Measurements from ENCODE around the gene KCTD2.
"Not testable (repeated sequence)": the region's sequence is repeated elsewhere in the genome, so short reads cannot be mapped to it uniquely, and the experiment has no call there.

Gene KCTD2

DNA sequence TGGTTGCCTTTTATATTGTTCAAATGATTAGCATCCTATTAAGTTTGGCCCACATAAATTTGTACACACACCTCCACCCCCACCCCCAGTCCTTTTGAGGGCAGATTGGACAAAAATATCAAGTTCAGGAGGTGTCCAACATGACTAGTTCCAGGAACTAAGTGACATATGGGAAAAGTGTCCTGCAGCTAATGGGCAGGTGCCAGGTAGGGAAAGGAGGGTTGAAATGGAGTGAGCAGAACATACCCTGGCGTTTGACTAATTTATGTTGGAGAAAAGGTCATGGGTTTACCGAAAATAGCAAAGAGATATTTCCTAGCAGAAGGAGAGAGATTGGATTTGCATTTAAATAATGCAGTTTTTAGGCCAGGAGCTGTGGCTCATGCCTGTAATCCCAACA, 4.9 kb downstream of the KCTD2 start:
- DNase-seq (ENCODE audit: low read depth) = no peak

GRCh38 chr17:75059369-75060345, 12.6 kb downstream of the KCTD2 start:
- DNase-seq (ENCODE audit: low read depth) = no peak

GRCh38 chr17:75060434-75061054, 13.5 kb downstream of the KCTD2 start:
- DNase-seq (ENCODE audit: low read depth) = no peak

DNA sequence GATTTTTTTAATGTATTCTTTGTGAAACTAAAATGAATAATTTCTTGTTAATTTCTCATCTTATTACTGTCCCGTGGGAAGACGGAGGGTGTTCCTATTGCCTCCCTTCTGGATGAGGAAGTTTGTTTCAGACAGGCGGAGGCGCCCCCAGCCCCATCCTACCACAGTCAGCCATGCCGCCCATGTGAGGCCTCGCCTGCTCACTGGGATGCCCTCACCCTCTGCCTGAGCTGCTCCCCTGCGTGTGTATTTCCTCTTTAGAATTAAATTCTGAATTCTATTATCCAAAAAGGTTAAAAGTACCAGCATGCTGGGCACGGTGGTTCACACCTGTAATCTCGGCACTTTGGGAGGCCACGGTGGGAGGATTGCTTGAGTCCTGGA, 14.0 kb downstream of the KCTD2 start:
- DNase-seq (ENCODE audit: low read depth) = no peak

GRCh38 chr17:75061618-75062017, 14.6 kb downstream of the KCTD2 start:
- DNase-seq (ENCODE audit: low read depth) = no peak

DNA sequence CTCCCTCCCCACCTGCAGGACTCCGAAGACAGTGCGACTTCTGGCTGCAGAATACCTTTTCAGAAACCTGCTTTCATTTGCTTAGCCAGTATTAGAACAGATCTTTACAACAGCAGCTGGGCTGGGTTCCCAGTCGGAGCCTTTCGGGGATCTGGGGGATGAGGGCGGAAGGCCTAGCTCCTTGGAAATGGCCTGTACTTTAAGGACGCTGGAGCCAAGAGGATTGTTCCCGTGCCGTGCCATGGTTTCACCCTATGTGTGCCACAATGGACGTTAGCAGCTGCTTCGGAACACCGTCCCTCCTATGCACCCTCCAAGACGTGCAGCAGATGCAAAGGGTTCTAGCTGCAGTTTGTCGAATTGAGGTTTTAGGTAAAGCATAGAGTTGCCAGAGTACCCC, 16.2 kb downstream of the KCTD2 start:
- DNase-seq (ENCODE audit: low read depth) = no peak

DNA sequence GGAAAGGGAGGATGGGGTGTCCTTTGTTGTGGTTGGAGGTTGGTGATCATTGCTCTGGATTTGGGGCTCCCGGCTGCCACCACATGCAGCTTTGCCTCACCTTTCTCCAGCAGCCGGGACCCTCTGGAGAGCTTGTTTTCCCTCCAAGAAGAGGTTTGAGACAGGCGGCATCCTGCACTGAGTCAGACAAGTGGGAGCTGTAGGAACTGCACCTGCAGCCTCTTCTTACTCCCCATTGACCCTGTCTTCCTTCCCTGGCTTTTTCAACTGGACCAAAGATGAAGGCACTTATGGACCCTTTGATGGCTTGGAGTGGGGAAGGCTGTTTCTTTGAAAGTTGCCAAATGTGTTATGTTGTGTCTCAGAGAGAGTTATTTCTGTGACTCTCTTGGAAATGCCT, 16.6 kb downstream of the KCTD2 start:
- DNase-seq (ENCODE audit: low read depth) = no peak

DNA sequence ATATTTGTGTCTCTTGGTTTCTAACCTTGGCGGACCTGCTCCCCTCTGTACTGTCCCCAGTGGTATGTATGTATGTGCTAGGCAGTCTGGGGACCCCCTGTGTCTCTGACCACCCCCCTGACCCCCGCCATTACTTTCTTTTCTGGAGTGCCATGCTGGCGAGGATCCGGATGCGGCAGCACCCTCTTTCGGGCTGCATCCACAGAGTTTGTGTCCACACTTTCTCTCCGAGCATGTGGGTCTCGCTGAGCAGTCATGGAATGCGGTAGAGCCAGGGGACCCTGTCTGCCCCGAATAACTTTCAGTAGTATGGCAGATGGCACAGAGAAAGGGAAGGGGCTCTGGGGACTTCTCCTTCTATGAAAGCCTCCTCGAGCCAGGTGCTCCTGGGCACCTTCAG, 17.0 kb downstream of the KCTD2 start:
- DNase-seq (ENCODE audit: low read depth) = no peak

- DNase-seq (ENCODE audit: low read depth) = no peak
Measured at GRCh38 chr17:75064460-75064859, 17.4 kb downstream of the KCTD2 start.

GRCh38 chr17:75064867-75065561, 18.0 kb downstream of the KCTD2 start:
- DNase-seq (ENCODE audit: low read depth) = no peak

DNA sequence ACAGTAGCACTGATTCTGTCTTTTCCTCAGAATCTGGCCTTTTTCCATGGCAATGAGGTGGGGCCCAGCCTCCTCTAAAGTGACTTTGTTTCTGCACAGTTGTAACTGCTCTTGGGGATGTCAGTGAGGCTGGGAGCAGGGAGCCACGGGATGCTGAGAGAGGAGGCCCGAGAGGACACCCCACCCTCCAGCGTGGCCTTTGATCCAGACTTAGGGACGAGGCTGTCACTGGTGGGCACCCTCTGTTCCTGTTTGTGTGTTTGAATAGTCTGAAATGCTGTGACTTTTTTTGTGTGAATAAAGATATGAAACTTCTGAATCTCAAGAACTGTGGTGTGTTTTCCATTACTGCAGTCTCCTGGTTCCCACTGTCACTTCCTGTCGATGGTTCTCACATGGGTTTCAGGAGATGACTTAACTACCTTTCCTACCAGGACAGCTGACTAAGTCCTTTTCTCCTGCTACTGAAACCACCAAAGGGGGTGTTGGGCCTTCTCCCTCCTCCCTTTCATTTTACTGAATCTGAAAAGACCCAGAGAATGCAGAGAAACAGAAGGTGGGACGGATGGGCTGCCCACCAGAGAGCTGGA, 18.6 kb downstream of the KCTD2 start:
- DNase-seq (ENCODE audit: low read depth) = no peak

GRCh38 chr17:75067856-75068255, 20.8 kb downstream of the KCTD2 start:
- DNase-seq (ENCODE audit: low read depth) = no peak

- no peak for DNase-seq (ENCODE audit: low read depth)
Measured at GRCh38 chr17:75068750-75069149, 21.7 kb downstream of the KCTD2 start.

GRCh38 chr17:75069783-75070182, 22.8 kb downstream of the KCTD2 start:
- no peak for DNase-seq (ENCODE audit: low read depth)

DNA sequence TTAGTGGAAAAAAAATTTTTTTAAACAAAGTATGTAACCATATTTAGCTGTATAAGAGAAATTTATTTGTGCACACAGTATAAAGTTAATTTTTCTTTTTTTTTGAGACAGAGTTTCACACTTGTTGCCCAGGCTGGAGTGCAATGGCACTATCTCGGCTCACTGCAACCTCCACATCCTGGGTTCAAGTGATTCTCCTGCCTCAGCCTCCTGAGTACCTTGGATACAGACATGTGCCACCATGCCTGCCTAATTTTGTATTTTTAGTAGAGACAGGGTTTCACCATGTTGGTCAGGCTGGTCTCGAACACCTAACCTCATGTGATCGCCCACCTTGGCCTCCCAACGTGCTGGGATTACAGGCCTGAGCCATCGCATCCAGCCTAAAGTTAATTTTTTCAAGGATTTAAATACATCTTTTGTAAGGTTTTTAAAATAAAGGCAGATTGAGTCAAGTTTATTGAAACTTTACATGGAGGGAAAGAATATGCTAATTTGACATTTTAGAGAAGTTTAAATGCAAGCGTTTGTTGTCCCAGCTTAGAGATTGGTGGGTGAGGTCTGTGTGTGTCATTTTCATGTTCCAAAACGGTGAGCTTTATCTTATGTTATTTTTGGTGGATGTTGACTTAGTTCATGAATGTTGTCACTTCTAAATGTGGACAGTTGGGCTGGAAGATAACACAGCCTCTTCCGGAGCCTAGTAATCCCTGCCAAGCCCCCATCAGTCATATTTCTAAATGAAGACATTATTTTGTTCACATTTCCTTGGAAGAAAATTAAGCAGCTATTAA, 24.6 kb downstream of the KCTD2 start:
- not testable (repeated sequence) for DNase-seq (ENCODE audit: low read depth)

DNA sequence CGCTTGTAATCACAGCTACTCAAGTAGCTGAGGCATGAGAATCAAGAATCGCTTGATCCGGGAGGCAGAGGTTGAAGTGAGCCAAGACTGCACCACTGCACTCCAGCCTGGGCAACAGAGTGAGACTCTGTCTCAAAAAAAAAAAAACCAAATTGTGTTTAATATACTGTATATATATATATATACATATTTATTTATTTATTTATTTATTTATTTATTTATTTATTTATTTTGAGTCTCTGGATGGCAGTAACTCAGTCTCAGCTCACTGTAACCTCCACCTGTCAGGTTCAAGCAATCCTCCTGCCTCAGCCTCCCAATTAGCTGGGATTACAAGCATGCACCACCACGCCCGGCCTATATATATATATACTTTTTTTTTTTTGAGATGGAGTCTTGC, 25.9 kb downstream of the KCTD2 start:
- not testable (repeated sequence) for DNase-seq (ENCODE audit: low read depth)

GRCh38 chr17:75073618-75074047, 26.6 kb downstream of the KCTD2 start:
- DNase-seq (ENCODE audit: low read depth) = no peak

GRCh38 chr17:75074532-75074931, 27.5 kb downstream of the KCTD2 start:
- no peak for DNase-seq (ENCODE audit: low read depth)

GRCh38 chr17:75075597-75076336, 28.7 kb downstream of the KCTD2 start:
- DNase-seq (ENCODE audit: low read depth) = no peak

DNA sequence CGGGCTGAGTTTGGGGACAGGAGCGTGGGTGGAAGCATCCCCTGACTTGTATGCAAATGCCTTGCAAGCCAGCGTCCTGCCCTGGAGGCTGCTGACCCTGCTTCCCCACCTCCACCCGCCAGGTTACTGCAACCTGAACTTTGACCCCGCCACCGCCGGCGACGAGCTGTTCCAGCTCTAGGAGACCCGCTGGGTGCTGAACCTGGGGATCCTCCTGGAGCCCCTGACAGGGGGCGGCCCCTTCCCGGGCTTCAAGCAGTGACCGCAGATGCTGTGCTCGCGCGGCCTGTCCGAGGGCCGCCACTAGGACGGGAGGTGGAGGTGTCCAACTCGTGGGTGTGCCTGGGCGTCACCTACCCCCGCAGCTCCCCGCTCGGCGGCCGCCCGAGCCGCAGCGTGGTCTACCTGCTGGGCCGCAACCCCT, 30.1 kb downstream of the KCTD2 start:
- DNase-seq (ENCODE audit: low read depth) = no peak
